ENCODE measurements around the gene NCS1.
"Not testable (repeated sequence)": the region's sequence is repeated elsewhere in the genome, so short reads cannot be mapped to it uniquely, and the experiment has no call there.

NCS1 gene

GRCh38 chr9:130241198-130241535, 69.0 kb downstream of the NCS1 start:
- Histone ChIP-seq H3K4me3 (no peak overlapping the region), H3K9me3 (no peaks in the 10 kb centered on the region), H3K27me3 (ENCODE audit: low read depth) (no peaks in the 10 kb centered on the region), H3K4me1 (peaks cover 11% of the 10 kb centered on the region), H3K36me3 (replicated peaks) (no peaks in the 10 kb centered on the region)
- in situ Hi-C loops (cut with MboI; ENCODE audit: low sequenced_read_pairs): no loop called here
- no peak for DNase-seq (ENCODE audit: low spot score in 2 of 2)

- H3K36me3 ChIP-seq (replicated peaks): no peaks in the 10 kb centered on the region
- no peaks in the 10 kb centered on the region for H3K9me3 ChIP-seq
- no peaks in the 10 kb centered on the region for H3K27me3 ChIP-seq (ENCODE audit: low read depth)
- DNase-seq (ENCODE audit: low spot score in 2 of 2): no peak
- peaks cover 11% of the 10 kb centered on the region for H3K4me1 ChIP-seq
- no peak overlapping the region for H3K4me3 ChIP-seq
- in situ Hi-C loops (cut with MboI; ENCODE audit: low sequenced_read_pairs): no loop called here
These were observed 70.2 kb downstream of the NCS1 start for GRCh38 chr9:130242270-130243014.

GRCh38 chr9:130243015-130243881, 71.0 kb downstream of the NCS1 start:
- in situ Hi-C loops (cut with MboI; ENCODE audit: low sequenced_read_pairs): no loop called here
- H3K4me1 ChIP-seq: peaks cover 11% of the 10 kb centered on the region
- H3K4me3 ChIP-seq: no peak overlapping the region
- no peaks in the 10 kb centered on the region for H3K27me3 ChIP-seq (ENCODE audit: low read depth)
- DNase-seq (ENCODE audit: low spot score in 2 of 2): peak; percentile 71 to 89
- no peaks in the 10 kb centered on the region for H3K36me3 ChIP-seq (replicated peaks)
- H3K9me3 ChIP-seq: no peaks in the 10 kb centered on the region

GRCh38 chr9:130243882-130244170, 71.6 kb downstream of the NCS1 start:
- in situ Hi-C loops (cut with MboI; ENCODE audit: low sequenced_read_pairs): no loop called here
- H3K4me3 ChIP-seq: no peak overlapping the region
- no peak for DNase-seq (ENCODE audit: low spot score in 2 of 2)

GRCh38 chr9:130244548-130245165, 72.5 kb downstream of the NCS1 start:
- Histone ChIP-seq H3K27me3 (ENCODE audit: low read depth) (0 out of 2 replicates have a peak, but pooled peaks cover 3% of the 10 kb centered on the region), H3K4me1 (peaks cover 7% of the 10 kb centered on the region), H3K9me3 (no peaks in the 10 kb centered on the region), H3K36me3 (replicated peaks) (no peaks in the 10 kb centered on the region), H3K4me3 (no peak overlapping the region)
- DNase-seq (ENCODE audit: low spot score in 2 of 2): no peak
- in situ Hi-C loops (cut with MboI; ENCODE audit: low sequenced_read_pairs): no loop called here

More at GRCh38 chr9:130243882-130244170, 71.6 kb downstream of the NCS1 start:
- Histone ChIP-seq H3K36me3 (replicated peaks) (no peaks in the 10 kb centered on the region), H3K9me3 (no peaks in the 10 kb centered on the region), H3K27me3 (ENCODE audit: low read depth) (0 out of 2 replicates have a peak, but pooled peaks cover 3% of the 10 kb centered on the region), H3K4me1 (peaks cover 11% of the 10 kb centered on the region)

GRCh38 chr9:130245474-130245873, 73.3 kb downstream of the NCS1 start:
- Histone ChIP-seq H3K9me3 (no peaks in the 10 kb centered on the region), H3K4me1 (peaks cover 3% of the 10 kb centered on the region; the same call in 1 of the 2 replicates), H3K27me3 (ENCODE audit: low read depth) (0 out of 2 replicates have a peak, but pooled peaks cover 3% of the 10 kb centered on the region), H3K4me3 (no peak overlapping the region), H3K36me3 (replicated peaks) (no peaks in the 10 kb centered on the region)
- in situ Hi-C loops (cut with MboI; ENCODE audit: low sequenced_read_pairs): no loop called here
- DNase-seq (ENCODE audit: low spot score in 2 of 2): no peak

GRCh38 chr9:130246126-130246525, 73.9 kb downstream of the NCS1 start:
- no peak for DNase-seq (ENCODE audit: low spot score in 2 of 2)
- H3K36me3 ChIP-seq (replicated peaks): no peaks in the 10 kb centered on the region
- 0 out of 2 replicates have a peak, but pooled peaks cover 3% of the 10 kb centered on the region for H3K27me3 ChIP-seq (ENCODE audit: low read depth)
- no peaks in the 10 kb centered on the region for H3K9me3 ChIP-seq
- no peak overlapping the region for H3K4me3 ChIP-seq
- in situ Hi-C loops (cut with MboI; ENCODE audit: low sequenced_read_pairs): no loop called here
- H3K4me1 ChIP-seq: peaks cover 3% of the 10 kb centered on the region; the same call in 1 of the 2 replicates

- Histone ChIP-seq H3K4me3 (no peak overlapping the region), H3K27me3 (ENCODE audit: low read depth) (0 out of 2 replicates have a peak, but pooled peaks cover 1% of the 10 kb centered on the region), H3K9me3 (no peaks in the 10 kb centered on the region), H3K4me1 (no peaks in the 10 kb centered on the region), H3K36me3 (replicated peaks) (no peaks in the 10 kb centered on the region)
- in situ Hi-C loops (cut with MboI; ENCODE audit: low sequenced_read_pairs): no loop called here
- DNase-seq (ENCODE audit: low spot score in 2 of 2): no peak
These were observed 82.8 kb downstream of the NCS1 start for GRCh38 chr9:130254747-130255630.

GRCh38 chr9:130255631-130256134, 83.5 kb downstream of the NCS1 start:
- no peaks in the 10 kb centered on the region for H3K36me3 ChIP-seq (replicated peaks)
- H3K9me3 ChIP-seq: no peaks in the 10 kb centered on the region
- in situ Hi-C loops (cut with MboI; ENCODE audit: low sequenced_read_pairs): no loop called here
- no peak overlapping the region for H3K4me3 ChIP-seq
- no peaks in the 10 kb centered on the region for H3K4me1 ChIP-seq
- no peak for DNase-seq (ENCODE audit: low spot score in 2 of 2)
- 0 out of 2 replicates have a peak, but pooled peaks cover 2% of the 10 kb centered on the region for H3K27me3 ChIP-seq (ENCODE audit: low read depth)

GRCh38 chr9:130256644-130257043, 84.4 kb downstream of the NCS1 start:
- Histone ChIP-seq H3K9me3 (no peaks in the 10 kb centered on the region), H3K4me1 (no peaks in the 10 kb centered on the region), H3K36me3 (replicated peaks) (no peaks in the 10 kb centered on the region), H3K27me3 (ENCODE audit: low read depth) (0 out of 2 replicates have a peak, but pooled peaks cover 6% of the 10 kb centered on the region), H3K4me3 (no peak overlapping the region)
- no peak for DNase-seq (ENCODE audit: low spot score in 2 of 2)
- in situ Hi-C loops (cut with MboI; ENCODE audit: low sequenced_read_pairs): no loop called here

- H3K9me3 ChIP-seq; DNase-seq (ENCODE audit: low spot score in 2 of 2); H3K4me1 ChIP-seq; H3K36me3 ChIP-seq (replicated peaks); in situ Hi-C loops (cut with MboI; ENCODE audit: low sequenced_read_pairs); H3K4me3 ChIP-seq: not testable (repeated sequence)
- H3K27me3 ChIP-seq (ENCODE audit: low read depth): peaks cover 17% of the 10 kb centered on the region
These were observed 85.9 kb downstream of the NCS1 start for GRCh38 chr9:130258137-130258536.

- in situ Hi-C loops (cut with MboI; ENCODE audit: low sequenced_read_pairs): no loop called here
- H3K9me3 ChIP-seq: no peaks in the 10 kb centered on the region
- H3K4me1 ChIP-seq: no peaks in the 10 kb centered on the region
- no peaks in the 10 kb centered on the region for H3K36me3 ChIP-seq (replicated peaks)
- no peak overlapping the region for H3K4me3 ChIP-seq
- H3K27me3 ChIP-seq (ENCODE audit: low read depth): peaks cover 26% of the 10 kb centered on the region
- DNase-seq (ENCODE audit: low spot score in 2 of 2): no peak
These were observed 86.8 kb downstream of the NCS1 start for GRCh38 chr9:130259044-130259443.

All from HAP-1 (cell line).